ENCODE measurements around the gene RBM19. TPM values are rescaled to one million over a fixed set of nuclear protein-coding genes. Genes with fewer than 3 reads are reported as not detected.

RBM19 gene
- total RNA-seq, 1 donor = 22.6 TPM

DNA sequence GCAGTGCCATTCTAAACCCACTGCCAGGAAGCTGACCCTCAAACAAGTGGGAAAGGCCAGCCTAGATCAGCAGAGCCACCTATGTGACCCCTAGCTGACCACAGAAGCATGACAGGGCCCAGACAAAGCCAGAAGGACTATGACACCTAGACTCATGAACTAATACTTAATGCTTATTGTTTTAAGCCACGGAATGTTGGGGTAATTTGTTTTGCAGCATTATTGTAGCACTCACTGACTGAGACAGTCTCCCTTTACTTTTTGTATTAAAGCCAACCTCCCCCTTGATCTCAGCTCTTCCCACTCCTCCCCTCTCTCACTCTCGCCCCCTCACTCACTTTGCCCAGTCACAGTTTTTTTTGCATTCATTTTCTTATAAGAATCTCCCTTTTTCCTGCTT is 186.4 kb downstream of the RBM19 start:
- TF ChIP-seq, protein P1, sequence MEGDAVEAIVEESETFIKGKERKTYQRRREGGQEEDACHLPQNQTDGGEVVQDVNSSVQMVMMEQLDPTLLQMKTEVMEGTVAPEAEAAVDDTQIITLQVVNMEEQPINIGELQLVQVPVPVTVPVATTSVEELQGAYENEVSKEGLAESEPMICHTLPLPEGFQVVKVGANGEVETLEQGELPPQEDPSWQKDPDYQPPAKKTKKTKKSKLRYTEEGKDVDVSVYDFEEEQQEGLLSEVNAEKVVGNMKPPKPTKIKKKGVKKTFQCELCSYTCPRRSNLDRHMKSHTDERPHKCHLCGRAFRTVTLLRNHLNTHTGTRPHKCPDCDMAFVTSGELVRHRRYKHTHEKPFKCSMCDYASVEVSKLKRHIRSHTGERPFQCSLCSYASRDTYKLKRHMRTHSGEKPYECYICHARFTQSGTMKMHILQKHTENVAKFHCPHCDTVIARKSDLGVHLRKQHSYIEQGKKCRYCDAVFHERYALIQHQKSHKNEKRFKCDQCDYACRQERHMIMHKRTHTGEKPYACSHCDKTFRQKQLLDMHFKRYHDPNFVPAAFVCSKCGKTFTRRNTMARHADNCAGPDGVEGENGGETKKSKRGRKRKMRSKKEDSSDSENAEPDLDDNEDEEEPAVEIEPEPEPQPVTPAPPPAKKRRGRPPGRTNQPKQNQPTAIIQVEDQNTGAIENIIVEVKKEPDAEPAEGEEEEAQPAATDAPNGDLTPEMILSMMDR (IDR thresholded peaks at IDR 0.05; ENCODE audit: insufficient read depth, low read length) = no peak
- DNase-seq (ENCODE audit: low read depth) = no peak
- H3K4me3 ChIP-seq (ENCODE audit: low read depth, low read length) = no peak overlapping the region

DNA sequence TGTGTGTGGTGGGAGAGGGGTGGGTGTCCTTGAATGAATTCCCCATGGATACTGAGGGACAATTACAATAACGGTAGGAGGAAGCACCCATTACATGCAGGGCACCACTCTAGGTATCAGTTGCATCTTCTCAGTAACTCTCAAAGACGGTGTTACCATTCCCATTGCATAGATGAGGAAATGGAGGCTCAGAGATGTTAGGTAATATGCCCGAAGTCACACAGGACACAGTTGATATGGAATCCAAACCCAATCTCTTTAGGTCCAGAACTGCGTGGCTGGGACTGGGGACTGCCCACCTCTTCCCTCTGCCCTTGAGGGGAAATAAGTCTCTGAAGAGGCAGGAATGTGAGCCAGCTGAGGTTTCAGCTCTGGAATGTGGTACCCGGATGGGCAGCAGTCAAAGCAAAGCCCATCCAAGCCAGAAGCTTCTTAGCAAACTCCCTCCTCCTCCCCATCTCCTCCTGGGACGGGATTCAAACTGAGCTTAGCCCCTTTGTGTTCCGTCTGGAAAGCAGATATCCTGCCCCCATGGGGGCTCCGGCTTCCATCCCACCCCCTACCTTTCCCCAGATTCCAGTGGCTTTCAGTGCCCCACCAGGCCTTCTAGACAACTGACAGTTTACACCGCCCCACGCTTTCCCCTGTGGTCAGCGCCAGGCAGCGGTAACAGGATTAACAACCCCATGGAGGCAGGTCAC is 187.5 kb downstream of the RBM19 start:
- H3K4me3 ChIP-seq (ENCODE audit: low read depth, low read length) = no peak overlapping the region
- no peak for DNase-seq (ENCODE audit: low read depth)
- TF ChIP-seq, protein P1 (IDR thresholded peaks at IDR 0.05; ENCODE audit: insufficient read depth, low read length) = no peak

DNA sequence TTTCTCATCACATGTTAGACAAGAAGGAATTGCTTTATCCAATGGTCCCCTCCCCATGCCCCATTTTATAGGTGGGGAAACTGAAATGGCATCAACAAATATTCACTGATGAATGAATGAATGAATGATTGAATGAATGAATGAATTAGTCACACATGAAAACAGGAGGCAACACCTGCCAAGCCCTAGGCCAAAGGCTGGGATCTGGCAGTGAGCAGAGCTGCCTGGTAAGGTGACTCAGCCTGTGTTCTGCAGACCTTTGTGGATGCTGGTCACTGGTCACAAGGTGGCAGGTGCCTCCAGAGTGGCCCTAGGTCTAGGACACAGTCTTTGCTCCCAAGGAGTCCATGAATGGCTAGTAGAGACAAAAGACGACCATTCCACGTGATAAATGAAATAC is 188.4 kb downstream of the RBM19 start:
- DNase-seq (ENCODE audit: low read depth) = no peak
- no peak overlapping the region for H3K4me3 ChIP-seq (ENCODE audit: low read depth, low read length)
- TF ChIP-seq, protein P1 (IDR thresholded peaks at IDR 0.05; ENCODE audit: insufficient read depth, low read length) = no peak

DNA sequence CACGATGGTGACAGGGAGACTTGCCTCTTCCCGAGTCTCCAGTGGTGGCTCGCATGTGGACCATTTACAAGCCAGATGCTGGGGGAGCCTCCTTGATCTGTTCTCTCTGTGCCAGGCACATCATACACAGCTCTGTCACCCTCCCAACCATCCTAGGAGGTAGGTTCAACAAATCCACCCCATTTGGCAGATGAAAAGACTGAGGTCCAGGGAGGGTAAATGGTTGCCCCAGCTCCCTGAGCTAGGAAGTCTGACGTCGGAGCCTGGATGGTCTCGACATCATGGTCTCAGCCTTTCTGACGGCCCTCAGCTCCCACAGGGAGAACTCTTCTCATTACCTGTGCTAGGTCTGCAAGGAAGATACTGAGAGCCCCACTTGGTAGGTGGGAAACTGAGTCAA is 189.6 kb downstream of the RBM19 start:
- no peak overlapping the region for H3K4me3 ChIP-seq (ENCODE audit: low read depth, low read length)
- no peak for DNase-seq (ENCODE audit: low read depth)
- TF ChIP-seq, protein P1 (IDR thresholded peaks at IDR 0.05; ENCODE audit: insufficient read depth, low read length) = no peak

DNA sequence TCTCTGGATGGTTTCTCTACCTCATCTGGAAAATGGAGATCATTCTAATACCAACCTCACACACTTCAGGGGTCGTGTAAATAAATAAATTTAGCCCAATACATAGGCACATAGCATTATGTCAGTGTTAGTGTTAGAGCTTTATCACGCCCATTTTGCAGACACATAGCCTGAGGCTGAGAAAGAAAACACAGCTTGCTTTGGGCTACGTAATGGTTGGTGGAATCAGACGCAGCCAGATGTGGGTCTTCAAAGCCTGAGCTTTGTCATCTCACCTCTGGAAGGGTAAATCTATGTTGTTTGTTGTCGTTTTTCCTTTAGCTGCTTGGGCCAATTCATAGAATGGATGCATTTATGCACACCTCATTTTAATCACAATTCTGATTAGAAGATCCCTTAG is 191.6 kb downstream of the RBM19 start:
- no peak for DNase-seq (ENCODE audit: low read depth)
- no peak overlapping the region for H3K4me3 ChIP-seq (ENCODE audit: low read depth, low read length)
- TF ChIP-seq, protein P1 (IDR thresholded peaks at IDR 0.05; ENCODE audit: insufficient read depth, low read length) = no peak

DNA sequence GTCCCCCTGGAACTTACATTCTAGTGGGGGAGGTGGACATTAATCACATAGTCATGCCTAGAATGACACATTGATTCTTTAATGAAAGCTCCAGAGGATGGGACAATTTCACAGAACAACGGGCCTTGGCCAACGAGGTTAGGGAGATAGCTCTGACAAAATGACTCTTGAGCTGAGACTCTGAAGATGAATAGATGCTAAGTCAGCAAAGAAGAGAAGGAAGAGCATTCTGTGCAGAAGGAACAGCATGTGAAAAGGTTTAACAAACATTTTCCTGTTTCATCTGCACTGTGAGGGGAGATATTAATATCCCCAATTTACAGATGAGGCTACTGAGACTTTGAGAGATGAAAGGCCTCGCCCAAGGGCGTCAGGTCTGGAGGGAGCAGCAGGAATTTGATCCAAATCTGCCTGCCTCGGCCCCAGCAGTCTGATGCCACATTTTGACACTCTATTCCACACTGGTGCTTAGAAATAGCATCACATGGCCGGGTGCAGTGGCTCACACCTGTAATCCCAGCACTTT is 193.6 kb downstream of the RBM19 start:
- TF ChIP-seq, protein P1 (IDR thresholded peaks at IDR 0.05; ENCODE audit: insufficient read depth, low read length) = no peak
- DNase-seq (ENCODE audit: low read depth) = no peak
- no peak overlapping the region for H3K4me3 ChIP-seq (ENCODE audit: low read depth, low read length)

Data from fibroblast of the aortic adventitia (primary cell).